Coronary artery (tissue), 2 donors: ENCODE results near the gene SPAM1.
"Not testable (repeated sequence)": the region's sequence is repeated elsewhere in the genome, so short reads cannot be mapped to it uniquely, and the experiment has no call there.

ENCODE experiments used
- DNase-seq: peaks from one replicate; pipeline ENCODE4 v3.0.0-alpha.2; 2017; ENCODE audit warnings: low spot score
- H3K27ac ChIP-seq, 2 donors: fragments of 200-600 bp; sonication (generic); one replicate each; pipeline ENCODE4 v1.5.1; 2016 to 2019
- H3K4me3 ChIP-seq: fragments of 200-600 bp; sonication (generic); 2 replicates; pipeline ENCODE4 v1.5.1; 2016; ENCODE audit warnings: mild to moderate bottlenecking, moderate library complexity
- TF ChIP-seq, protein P1 (sequence below): fragments of 200-600 bp; sonication (generic); IDR thresholded peaks from one replicate; pipeline ENCODE4 v1.5.1; 2019; ENCODE audit warnings: antibody characterized with exemption

SPAM1 gene, protein sequence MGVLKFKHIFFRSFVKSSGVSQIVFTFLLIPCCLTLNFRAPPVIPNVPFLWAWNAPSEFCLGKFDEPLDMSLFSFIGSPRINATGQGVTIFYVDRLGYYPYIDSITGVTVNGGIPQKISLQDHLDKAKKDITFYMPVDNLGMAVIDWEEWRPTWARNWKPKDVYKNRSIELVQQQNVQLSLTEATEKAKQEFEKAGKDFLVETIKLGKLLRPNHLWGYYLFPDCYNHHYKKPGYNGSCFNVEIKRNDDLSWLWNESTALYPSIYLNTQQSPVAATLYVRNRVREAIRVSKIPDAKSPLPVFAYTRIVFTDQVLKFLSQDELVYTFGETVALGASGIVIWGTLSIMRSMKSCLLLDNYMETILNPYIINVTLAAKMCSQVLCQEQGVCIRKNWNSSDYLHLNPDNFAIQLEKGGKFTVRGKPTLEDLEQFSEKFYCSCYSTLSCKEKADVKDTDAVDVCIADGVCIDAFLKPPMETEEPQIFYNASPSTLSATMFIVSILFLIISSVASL

DNA sequence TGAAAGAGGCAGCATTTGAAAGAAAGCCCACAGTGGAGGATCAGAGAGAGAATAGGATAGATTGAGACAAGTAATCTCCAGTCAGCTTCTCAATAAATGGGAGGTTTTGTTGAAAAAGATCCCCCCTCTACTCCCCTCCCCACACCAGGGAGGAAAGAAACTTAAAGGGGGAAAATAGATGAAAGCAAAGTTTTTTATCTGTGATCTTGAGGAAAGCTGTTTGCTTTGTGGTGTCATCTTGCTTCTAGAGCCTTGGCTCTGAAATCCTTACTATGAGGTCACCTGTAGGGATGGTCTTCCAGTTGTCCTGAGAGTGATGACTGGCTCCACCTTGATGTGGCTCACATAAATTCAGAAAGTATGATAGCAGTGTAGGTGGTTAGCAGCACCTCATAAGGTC is at the start of gene SPAM1:
SPAM1 (plus strand) TSS at position 301 of the 400 bp plus-strand sequence. CDS start 28,330 bp downstream, outside the sequence.
- TF ChIP-seq, protein P1, sequence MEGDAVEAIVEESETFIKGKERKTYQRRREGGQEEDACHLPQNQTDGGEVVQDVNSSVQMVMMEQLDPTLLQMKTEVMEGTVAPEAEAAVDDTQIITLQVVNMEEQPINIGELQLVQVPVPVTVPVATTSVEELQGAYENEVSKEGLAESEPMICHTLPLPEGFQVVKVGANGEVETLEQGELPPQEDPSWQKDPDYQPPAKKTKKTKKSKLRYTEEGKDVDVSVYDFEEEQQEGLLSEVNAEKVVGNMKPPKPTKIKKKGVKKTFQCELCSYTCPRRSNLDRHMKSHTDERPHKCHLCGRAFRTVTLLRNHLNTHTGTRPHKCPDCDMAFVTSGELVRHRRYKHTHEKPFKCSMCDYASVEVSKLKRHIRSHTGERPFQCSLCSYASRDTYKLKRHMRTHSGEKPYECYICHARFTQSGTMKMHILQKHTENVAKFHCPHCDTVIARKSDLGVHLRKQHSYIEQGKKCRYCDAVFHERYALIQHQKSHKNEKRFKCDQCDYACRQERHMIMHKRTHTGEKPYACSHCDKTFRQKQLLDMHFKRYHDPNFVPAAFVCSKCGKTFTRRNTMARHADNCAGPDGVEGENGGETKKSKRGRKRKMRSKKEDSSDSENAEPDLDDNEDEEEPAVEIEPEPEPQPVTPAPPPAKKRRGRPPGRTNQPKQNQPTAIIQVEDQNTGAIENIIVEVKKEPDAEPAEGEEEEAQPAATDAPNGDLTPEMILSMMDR = no peak
- Histone ChIP-seq H3K4me3 (no peak within 1 kb of the TSS), H3K27ac (no peak within 1 kb of the TSS)
- DNase-seq = no peak

DNA sequence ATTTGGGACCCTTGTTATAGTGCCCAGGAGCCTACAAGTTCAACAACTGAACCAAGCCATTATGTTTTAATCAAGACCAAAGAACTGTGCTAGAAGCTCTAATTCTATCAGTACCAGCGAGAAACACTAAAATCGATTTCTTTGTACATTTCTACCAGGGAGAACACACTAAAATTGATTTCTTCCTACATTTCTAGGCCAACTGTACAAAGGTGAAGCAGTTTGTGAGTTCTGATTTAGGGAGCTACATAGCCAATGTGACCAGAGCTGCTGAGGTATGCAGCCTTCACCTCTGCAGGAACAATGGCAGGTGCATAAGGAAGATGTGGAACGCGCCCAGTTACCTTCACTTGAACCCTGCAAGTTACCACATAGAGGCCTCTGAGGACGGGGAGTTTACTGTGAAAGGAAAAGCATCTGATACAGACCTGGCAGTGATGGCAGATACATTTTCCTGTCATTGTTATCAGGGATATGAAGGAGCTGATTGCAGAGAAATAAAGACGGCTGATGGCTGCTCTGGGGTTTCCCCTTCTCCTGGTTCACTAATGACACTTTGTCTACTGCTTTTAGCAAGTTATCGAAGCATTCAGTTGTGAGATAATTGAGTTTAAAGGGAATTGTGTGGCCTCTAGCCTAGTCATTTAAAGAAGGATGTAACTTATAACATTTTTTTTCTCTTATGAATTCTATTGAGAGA is 48.3 kb upstream of the SPAM1 start:
- H3K4me3 ChIP-seq = no peak overlapping the region
- H3K27ac ChIP-seq = no peak overlapping the region
- TF ChIP-seq, protein P1 = no peak
- DNase-seq = no peak

DNA sequence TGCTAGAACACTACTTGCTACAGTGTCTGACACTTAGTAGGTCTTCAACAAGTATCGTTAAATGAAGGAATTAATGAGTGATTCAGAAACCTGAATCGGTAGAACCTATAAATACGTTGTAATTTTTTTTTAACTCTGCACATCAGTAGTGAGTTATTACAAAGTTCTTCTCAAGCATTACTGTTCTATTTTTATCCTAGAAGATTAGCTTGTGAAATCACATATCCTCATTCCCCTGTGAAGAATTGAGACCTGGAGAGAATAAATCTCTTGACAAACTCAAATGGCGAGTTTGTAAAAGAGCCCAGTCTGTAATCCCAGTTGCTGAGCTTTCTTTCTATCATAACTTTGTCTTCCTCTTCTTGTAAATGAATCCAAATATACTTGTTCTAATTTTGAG is 45.4 kb upstream of the SPAM1 start:
- TF ChIP-seq, protein P1 = no peak
- H3K27ac ChIP-seq = no peak overlapping the region
- DNase-seq = no peak
- no peak overlapping the region for H3K4me3 ChIP-seq

DNA sequence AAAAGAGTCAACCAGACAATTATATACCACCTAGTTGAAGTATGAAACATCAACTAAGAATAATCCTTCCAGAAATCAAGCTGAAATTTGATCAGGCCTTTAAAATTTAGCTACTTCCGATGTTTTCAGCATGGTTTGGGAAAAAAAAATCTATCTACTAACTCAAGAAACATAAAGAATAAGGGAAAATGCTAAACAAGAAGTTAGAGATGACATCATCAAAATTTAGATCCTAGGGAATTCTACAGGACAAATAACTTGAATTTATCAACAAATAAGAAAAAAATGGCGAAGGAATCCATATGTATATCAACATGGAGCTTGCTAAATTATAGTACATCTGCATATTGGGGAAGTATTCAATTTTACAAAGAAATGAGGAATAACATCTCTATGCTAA is 43.7 kb upstream of the SPAM1 start:
- DNase-seq = no peak
- no peak overlapping the region for H3K4me3 ChIP-seq
- TF ChIP-seq, protein P1 = no peak
- H3K27ac ChIP-seq = no peak overlapping the region

DNA sequence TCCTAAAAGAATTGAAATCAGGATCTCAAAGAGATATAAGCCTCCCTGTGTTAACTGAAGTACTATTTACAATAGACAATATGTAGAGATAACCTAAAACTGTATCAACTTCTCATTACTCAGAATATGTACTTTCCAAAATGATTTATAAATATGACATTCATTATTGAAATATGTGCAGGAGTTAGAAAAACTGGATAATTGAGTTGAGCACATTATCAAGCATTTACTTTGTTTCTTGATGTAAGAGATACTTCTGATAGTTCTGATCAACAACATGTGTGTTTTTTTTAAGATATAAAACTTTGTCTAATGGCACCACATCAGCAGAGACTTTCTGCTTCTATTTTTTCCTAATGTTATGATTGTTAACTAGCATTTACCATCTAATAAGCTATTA is 41.9 kb upstream of the SPAM1 start:
- DNase-seq = no peak
- TF ChIP-seq, protein P1 = no peak
- no peak overlapping the region for H3K27ac ChIP-seq

DNA sequence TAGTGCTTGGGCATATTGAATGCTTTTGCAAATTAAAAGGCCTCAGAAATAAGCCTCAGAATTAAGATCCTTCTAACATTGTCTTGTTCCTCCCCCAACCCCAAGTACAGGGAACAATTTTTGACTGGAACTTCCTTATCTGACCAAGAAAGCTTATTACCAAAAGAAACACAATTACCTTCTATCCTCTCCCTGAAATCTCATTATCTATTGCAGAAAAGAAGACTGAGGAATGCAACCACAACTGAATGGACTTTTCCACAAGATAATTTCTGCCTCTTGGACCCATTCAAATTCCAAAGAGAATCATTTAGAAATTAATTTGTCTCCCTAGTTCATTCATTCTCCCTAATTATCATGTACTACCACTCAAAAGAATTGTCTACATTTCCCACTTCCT is 36.8 kb upstream of the SPAM1 start:
- Histone ChIP-seq H3K4me3 (no peak overlapping the region), H3K27ac (no peak overlapping the region)
- TF ChIP-seq, protein P1 = no peak
- DNase-seq = no peak

More for the DNA sequence above, 41.9 kb upstream of the SPAM1 start:
- H3K4me3 ChIP-seq = no peak overlapping the region

DNA sequence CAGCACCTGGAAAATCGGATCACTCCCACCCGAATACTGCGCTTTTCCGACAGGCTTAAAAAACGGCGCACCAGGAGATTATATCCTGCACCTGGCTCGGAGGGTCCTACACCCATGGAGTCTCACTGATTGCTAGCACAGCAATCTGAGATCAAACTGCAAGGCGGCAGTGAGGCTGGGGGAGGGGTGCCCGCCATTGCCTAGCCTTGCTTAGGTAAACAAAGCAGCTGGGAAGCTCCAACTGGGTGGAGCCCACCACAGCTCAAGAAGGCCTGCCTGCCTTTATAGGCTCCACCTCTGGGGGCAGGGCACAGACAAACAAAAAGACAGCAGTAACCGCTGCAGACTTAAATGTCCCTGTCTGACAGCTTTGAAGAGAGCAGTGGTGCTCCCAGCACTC is 30.3 kb upstream of the SPAM1 start:
- H3K4me3 ChIP-seq, DNase-seq, H3K27ac ChIP-seq: not testable (repeated sequence)
